Measurements from ENCODE around the gene THRSP. TPM values are rescaled to one million over a fixed set of nuclear protein-coding genes. Genes with fewer than 3 reads are reported as not detected.

The THRSP gene
- total and polyA plus RNA-seq, 2 donors (not counting 1 experiment from before 2014, with no cell fraction given): not detected

GRCh38 chr11:78065203-78065602 lies 1.5 kb downstream of the THRSP start:
- WGBS (ENCODE audit: insufficient coverage): 80% methylated on average over 1 of the region's 2 CpGs
- Mint-ChIP-seq H3K4me1 (no peaks in the 10 kb centered on the region), H3K27me3 (no peaks in the 10 kb centered on the region), H3K9me3 (ENCODE audit: insufficient read depth) (no peaks in the 10 kb centered on the region), H3K4me3 (no peak overlapping the region), H3K27ac (no peak overlapping the region)
- Histone ChIP-seq H3K36me3 (replicated peaks in 1 of 2; ENCODE audit: control extremely low read depth in 1 of 2, control insufficient read depth in 1 of 2, extremely low read depth in 1 of 2, insufficient read depth in 2 of 2, low read length in 1 of 2) (peaks cover 4 to 21% of the 10 kb centered on the region in 2 experiments), H3K9me3 (ENCODE audit: control extremely low read depth in 1 of 3, control insufficient read depth in 2 of 3, insufficient read depth in 1 of 3, low read length in 2 of 3) (no peaks in the 10 kb centered on the region), H4K20me1 (ENCODE audit: control insufficient read depth, insufficient read depth, low read length, poor library complexity, severe bottlenecking) (no peaks in the 10 kb centered on the region), H3K27ac (ENCODE audit: low read length in 2 of 2) (no peak overlapping the region), H3K27me3 (replicated peaks in 1 of 4; ENCODE audit: control extremely low read depth in 1 of 4, control insufficient read depth in 3 of 4, insufficient read depth in 4 of 4, low read length in 3 of 4) (no peaks in the 10 kb centered on the region), H3K4me3 (ENCODE audit: control extremely low read depth in 1 of 5, extremely low read depth in 1 of 5, insufficient read depth in 1 of 5, low read depth in 2 of 5, low read length in 4 of 5) (no peak overlapping the region), H2AFZ (ENCODE audit: insufficient read depth, low read depth, low read length, poor library complexity, severe bottlenecking) (no peak overlapping the region), H3K4me2 (replicated peaks; ENCODE audit: low read depth, low read length, poor library complexity, severe bottlenecking) (no peak overlapping the region), H3K79me2 (ENCODE audit: control insufficient read depth, insufficient read depth, low read length) (no peaks in the 10 kb centered on the region), H3K9ac (ENCODE audit: low read length) (no peak overlapping the region), H3K4me1 (ENCODE audit: control insufficient read depth in 2 of 2, insufficient read depth in 2 of 2, low read length in 2 of 2) (no peaks in the 10 kb centered on the region)
- ATAC-seq (ENCODE audit: low read depth): no peak
- TF ChIP-seq CTCF (IDR thresholded peaks at IDR 0.05) (no peak), EZH2 (IDR thresholded peaks at IDR 0.05; ENCODE audit: borderline replicate concordance, insufficient read depth, low read depth, low read length, poor library complexity, severe bottlenecking) (no peak)
- intact Hi-C loops (cut with micrococcal nuclease): no loop called here
- DNase-seq: no peak
- CTCF ChIA-PET: no interaction called here
- POLR2A ChIA-PET: no interaction called here

- intact Hi-C loops (cut with micrococcal nuclease): no loop called here
- Histone ChIP-seq H3K4me1 (ENCODE audit: control insufficient read depth in 2 of 2, insufficient read depth in 2 of 2, low read length in 2 of 2) (no peaks in the 10 kb centered on the region), H3K9ac (ENCODE audit: low read length) (no peak overlapping the region), H4K20me1 (ENCODE audit: control insufficient read depth, insufficient read depth, low read length, poor library complexity, severe bottlenecking) (no peaks in the 10 kb centered on the region), H3K4me3 (ENCODE audit: control extremely low read depth in 1 of 5, extremely low read depth in 1 of 5, insufficient read depth in 1 of 5, low read depth in 2 of 5, low read length in 4 of 5) (no peak overlapping the region), H3K9me3 (ENCODE audit: control extremely low read depth in 1 of 3, control insufficient read depth in 2 of 3, insufficient read depth in 1 of 3, low read length in 2 of 3) (no peaks in the 10 kb centered on the region), H3K36me3 (replicated peaks in 1 of 2; ENCODE audit: control extremely low read depth in 1 of 2, control insufficient read depth in 1 of 2, extremely low read depth in 1 of 2, insufficient read depth in 2 of 2, low read length in 1 of 2) (peaks cover 7 to 33% of the 10 kb centered on the region in 2 experiments), H3K79me2 (ENCODE audit: control insufficient read depth, insufficient read depth, low read length) (peaks cover 4% of the 10 kb centered on the region), H3K27me3 (replicated peaks in 1 of 4; ENCODE audit: control extremely low read depth in 1 of 4, control insufficient read depth in 3 of 4, insufficient read depth in 4 of 4, low read length in 3 of 4) (no peaks in the 10 kb centered on the region), H2AFZ (ENCODE audit: insufficient read depth, low read depth, low read length, poor library complexity, severe bottlenecking) (no peak overlapping the region), H3K4me2 (replicated peaks; ENCODE audit: low read depth, low read length, poor library complexity, severe bottlenecking) (no peak overlapping the region), H3K27ac (ENCODE audit: low read length in 2 of 2) (no peak overlapping the region)
- no peak for ATAC-seq (ENCODE audit: low read depth)
- Mint-ChIP-seq H3K4me1 (no peaks in the 10 kb centered on the region), H3K9me3 (ENCODE audit: insufficient read depth) (no peaks in the 10 kb centered on the region), H3K27me3 (no peaks in the 10 kb centered on the region), H3K4me3 (no peak overlapping the region), H3K27ac (no peak overlapping the region)
- WGBS (ENCODE audit: insufficient coverage): 100% methylated on average over 2 of the region's 2 CpGs
- POLR2A ChIA-PET: no interaction called here
- CTCF ChIA-PET: no interaction called here
- no peak for TF ChIP-seq CTCF (IDR thresholded peaks at IDR 0.05)
- no peak for TF ChIP-seq EZH2 (IDR thresholded peaks at IDR 0.05; ENCODE audit: borderline replicate concordance, insufficient read depth, low read depth, low read length, poor library complexity, severe bottlenecking)
- no peak for DNase-seq
Observed at GRCh38 chr11:78066471-78066870, 2.8 kb downstream of the THRSP start.
